ENCODE results near the gene ZNF582.

Gene ZNF582

DNA sequence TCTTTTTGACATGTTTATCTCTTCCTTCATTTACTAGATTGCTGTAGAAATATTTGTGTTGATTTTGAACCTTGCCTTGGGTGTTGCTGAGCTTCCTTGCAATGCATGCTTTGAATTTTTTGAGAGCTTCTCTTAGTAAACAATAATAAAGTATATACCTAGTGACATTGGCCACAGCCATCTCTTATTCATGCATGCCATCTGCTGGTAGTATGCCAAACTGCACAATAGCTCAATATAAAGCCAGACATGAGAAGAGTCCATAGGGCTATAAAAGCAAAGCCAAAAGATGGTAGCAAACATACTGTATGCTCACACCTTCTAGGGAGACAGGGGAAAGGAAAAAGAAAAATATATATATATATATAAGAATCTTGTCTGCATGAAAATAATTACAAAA lies 59.8 kb downstream of the ZNF582 start:
- ChIA-PET CTCF (interaction anchor here (0.7 to 1.7 kb wide), 6 partner anchors 14 to 289 kb away, joined by 3 to 36 read pairs (median 4); no protein-coding TSS in a partner anchor), POLR2A (ENCODE audit: low non-redundant PET) (no interaction called here)
- no peak overlapping the region for H3K27ac ChIP-seq
- TF ChIP-seq, protein P1, sequence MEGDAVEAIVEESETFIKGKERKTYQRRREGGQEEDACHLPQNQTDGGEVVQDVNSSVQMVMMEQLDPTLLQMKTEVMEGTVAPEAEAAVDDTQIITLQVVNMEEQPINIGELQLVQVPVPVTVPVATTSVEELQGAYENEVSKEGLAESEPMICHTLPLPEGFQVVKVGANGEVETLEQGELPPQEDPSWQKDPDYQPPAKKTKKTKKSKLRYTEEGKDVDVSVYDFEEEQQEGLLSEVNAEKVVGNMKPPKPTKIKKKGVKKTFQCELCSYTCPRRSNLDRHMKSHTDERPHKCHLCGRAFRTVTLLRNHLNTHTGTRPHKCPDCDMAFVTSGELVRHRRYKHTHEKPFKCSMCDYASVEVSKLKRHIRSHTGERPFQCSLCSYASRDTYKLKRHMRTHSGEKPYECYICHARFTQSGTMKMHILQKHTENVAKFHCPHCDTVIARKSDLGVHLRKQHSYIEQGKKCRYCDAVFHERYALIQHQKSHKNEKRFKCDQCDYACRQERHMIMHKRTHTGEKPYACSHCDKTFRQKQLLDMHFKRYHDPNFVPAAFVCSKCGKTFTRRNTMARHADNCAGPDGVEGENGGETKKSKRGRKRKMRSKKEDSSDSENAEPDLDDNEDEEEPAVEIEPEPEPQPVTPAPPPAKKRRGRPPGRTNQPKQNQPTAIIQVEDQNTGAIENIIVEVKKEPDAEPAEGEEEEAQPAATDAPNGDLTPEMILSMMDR (conservative IDR thresholded peaks at IDR 0.05; ENCODE audit: low read depth): peak; percentile 40
- peak; percentile 38 for DNase-seq (ENCODE audit: low spot score)
